ENCODE data around the gene XCR1.

Gene XCR1

DNA sequence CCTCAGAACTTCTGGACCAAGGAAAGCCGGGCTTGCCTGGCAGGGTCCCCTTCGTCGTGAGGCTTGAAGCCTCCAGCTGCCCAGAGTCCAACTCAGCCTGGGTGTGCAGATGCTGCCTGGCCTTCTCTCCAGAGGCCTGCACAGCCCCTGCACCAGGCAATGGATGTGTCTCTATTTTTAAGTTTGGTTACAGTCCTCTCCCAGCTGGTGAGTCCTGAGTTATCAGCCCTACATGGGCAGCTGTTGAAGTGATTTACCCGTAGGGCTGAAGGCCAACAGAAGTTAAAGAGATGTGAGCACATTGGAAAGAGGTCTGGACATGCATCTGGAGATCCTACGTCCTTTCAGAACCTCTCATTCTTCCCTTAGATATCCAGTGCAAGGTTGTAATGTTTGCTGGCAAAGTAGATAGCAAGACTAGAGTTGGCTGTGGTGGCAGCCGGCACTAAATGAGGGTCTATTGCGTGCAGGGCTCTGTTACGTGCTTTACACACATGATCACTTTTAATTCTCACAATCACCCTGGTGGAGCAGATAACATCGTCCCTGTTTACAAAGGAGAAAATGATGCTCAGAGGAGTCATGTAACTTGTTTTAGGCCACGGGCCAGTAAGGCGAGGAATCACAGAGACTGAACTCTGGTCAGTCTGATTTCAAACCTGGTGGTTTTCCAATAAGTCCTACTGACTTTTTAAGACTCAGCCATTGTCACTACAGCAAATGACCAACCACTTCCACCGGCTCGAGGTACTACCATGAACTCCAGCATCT, 41.6 kb downstream of the XCR1 start:
- DNase-seq (ENCODE audit: insufficient read length, low spot score) (no peak), FAIRE-seq (no peak)

- DNase-seq (ENCODE audit: insufficient read length, low spot score), result no peak
- no peak for FAIRE-seq
These were observed 42.7 kb downstream of the XCR1 start for GRCh38 chr3:45984331-45985312.

DNA sequence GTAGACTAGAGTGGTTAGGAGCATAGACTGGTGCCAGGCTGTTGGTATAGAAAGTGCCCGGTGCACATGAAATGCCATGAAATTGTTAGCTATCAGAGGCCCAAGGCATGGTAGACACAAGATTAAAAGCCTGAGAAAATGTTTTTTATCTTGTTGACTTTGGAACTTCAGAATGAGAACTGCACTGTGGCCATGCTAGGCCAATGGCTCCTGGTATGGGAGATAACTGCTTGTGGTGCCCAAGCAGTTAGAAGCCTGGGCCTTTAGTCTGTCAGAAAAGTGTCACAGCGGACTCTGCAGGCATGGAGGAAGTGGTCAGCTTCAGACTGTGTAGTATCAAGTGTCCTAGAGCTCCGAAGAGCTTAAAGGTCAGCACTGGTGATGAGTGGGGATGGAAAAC, 43.5 kb downstream of the XCR1 start:
- FAIRE-seq, result no peak
- DNase-seq (ENCODE audit: insufficient read length, low spot score), result no peak

- no peak for DNase-seq (ENCODE audit: insufficient read length, low spot score)
- no peak for FAIRE-seq
These were observed 45.8 kb downstream of the XCR1 start for GRCh38 chr3:45981346-45982074.

DNA sequence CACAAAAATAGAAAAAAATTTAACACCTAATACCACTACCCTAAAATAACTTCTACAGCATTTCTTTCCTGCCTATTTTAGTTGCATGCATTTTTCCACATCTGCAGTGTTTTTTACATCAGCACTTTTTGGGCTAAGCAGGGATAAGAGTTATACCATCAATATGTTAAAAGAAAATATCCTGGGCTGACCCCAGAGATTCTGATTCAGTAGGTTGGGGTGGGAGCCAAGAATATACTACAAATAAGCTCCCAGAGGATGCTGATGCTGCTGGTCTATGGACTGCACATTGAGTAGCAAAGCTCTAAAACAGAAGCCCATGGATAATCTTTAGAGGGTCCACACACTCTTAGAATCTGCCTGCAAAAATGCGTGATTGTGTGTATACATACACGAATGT, 46.5 kb downstream of the XCR1 start:
- no peak for FAIRE-seq
- DNase-seq (ENCODE audit: insufficient read length, low spot score), result no peak

DNA sequence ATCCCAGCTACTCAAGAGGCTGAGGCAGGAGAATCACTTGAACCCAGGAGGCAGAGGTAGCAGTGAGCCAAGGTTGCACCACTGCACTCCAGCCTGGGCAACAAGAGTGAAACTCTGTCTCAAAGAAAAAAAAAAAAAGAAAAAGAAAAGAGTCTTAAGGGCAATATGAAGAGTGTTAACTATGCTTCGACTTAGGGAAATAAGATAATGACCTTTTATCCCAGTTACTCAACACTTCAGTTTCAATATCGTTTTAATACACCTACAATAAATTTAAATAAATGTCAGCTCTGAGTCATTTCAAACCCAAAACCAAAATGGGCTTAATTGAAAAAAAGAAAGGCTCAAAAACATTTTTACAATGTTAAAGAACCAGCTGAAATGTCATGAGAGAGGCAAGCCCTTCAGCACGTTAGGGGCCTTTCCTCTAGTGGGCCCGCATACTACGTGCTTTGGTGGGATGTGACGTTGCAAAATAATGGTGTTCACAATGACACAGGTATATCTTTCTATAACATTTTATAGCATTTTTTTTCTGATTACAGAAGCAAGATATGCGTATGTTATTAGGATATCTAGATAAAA, 47.0 kb downstream of the XCR1 start:
- no peak for FAIRE-seq
- no peak for DNase-seq (ENCODE audit: insufficient read length, low spot score)

DNA sequence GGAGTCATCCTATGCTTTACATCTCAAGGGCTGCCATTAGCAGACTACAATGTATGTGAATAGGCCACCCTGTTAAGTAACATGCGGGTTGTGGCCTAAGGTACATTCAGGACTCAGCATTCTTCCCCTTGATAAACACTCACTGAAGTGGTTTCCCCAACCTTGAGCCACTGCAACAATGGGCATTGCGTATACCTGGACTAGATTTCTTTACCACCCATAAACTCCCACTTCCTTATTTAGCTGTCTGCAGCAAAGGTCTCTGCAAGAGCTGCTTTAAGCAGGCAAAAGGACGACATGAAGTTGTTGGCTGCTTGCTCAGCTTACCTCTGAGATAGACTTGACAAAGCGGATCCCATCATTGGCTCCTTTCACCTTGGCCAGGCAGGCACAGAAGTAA, 47.9 kb downstream of the XCR1 start:
- FAIRE-seq, result peak; percentile 28
- no peak for DNase-seq (ENCODE audit: insufficient read length, low spot score)

DNA sequence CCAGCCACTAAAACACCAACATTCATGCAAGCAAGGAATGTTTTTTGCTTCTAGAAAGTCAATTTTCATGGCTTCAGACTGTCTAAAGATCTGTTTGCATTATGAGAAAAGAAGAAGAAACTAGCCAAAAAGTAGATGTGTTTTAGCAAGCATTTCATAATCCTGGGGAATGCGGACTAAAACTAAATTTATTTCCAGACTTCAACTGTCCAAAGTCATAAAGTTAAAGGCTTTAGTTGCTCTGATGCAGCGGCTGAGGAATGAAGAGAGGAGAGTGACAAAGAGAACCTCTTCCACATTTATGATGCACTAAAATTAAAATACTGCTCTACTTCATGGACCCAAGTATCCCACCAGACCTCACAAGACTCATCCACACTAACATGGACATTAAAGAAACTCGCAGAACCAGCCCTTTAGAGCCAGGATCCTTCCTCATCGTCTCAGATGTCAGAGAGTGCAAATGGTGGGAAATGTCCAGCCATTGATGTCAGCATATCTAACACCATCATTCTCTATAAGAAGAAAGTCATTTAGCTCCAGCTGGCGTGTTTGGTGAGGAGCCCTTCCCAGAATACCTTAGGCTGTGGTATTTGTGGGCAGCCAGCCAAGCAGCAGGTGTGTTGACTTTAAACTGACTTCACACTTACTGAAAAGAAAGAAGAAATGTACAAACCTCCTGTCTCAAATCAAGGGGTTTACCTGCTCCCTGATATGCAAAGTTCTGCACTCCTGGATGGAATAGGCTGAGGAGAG, 49.1 kb downstream of the XCR1 start:
- DNase-seq (ENCODE audit: insufficient read length, low spot score) (no peak), FAIRE-seq (no peak)

DNA sequence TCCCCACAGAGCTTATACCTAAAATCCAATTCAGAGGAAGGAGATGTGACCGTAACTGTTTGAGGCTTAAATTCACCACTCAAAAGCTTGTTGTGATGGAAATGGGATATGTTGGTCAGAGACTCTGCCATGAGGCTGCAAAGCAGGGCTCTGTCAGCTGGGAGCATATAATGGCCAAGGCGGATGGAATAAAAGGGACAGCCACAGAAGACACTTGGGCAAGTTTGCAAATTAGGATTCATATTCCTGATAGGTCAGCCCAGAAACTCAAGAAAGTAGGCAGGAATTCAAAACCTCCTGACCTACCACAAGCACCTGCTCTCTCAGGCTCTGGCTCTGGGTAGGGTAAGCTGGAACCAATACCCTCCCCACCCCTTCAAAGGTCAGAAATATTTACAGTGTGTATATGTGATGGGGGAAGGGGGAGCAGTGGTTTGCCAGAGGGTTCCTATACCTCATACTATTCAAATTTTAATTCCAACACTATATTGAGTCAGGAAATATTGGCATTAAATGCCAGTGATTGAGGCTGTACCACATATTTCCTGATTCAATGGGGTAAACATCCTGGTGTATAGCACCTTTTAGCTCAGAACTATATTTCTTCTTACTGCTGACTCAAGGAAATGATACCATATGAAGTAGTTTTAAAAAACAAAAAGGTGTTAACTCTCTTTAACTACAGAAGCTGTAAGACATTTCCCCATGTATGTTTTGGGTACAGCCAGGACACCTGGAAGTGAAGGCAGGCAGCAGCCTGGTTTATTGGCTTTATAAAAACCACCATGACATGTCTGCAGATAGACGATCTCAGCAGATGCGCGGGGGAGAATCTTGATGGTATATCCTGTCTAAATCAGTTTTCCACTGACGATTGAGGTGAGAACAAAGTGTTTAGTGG, 50.8 kb downstream of the XCR1 start:
- no peak for DNase-seq (ENCODE audit: insufficient read length, low spot score)
- FAIRE-seq, result no peak

GRCh38 chr3:45975686-45976085, 51.6 kb downstream of the XCR1 start:
- DNase-seq (ENCODE audit: insufficient read length, low spot score), result no peak
- FAIRE-seq, result no peak

DNA sequence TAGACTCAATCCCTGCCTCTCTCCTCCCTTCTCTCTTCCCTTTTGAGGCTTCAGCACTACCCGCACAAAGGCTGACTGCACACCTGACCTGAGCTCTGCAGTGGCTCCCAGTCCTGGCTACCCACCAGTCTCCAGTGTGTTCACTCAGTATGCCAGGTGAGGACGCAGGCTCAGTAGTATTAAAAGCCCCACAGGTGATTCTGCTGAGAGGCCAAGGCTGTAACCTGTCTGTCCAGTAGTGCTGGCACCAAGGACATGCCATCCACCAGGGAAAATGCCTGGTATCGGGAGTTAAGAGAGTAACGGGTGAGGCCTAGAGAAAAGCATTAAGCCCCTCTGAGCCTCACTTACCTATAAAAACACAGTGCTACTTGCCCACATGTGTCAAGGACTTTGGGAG, 52.6 kb downstream of the XCR1 start:
- no peak for FAIRE-seq
- no peak for DNase-seq (ENCODE audit: insufficient read length, low spot score)

DNA sequence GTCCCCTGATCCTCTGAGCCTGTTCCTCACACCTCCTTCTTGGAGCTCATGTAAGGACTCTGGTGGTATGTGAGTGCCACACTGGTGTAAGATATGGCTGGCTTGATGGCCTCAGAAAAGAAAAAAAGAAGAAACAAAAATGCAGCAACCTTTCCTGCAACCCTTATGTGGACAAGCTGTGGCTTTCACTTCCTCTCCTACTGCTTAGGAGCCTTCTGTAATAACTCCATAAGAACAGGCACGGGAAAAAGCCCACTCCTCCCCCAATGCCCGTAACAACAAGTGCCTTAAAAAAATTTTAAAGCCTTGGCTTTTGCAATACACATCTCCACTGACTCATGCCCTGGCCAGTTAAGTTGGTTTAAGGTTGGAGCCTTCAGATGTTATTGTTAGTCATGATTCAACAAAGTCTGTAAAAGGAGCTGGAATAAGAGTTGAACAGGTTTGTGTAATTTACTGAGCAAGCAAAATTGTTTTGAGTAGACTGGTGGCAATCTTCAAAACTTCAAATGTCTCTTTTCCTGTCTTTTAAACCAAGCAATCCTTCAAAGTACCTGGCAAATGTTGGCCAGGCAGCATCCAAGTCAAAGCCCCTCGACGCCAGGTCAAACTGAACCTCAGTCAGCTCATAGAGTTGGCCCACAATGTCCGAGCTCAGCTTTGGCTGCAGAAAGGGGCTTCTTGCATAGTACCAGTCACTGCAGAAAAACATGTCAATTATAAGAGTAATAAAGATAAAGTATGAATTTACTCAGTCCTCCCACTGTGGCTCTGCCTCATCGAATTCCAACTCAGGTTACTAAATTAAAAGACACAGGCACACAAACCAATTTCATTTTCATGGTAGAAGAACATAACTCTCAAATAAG, 54.5 kb downstream of the XCR1 start:
- FAIRE-seq (peak; percentile 77), DNase-seq (ENCODE audit: insufficient read length, low spot score) (peak; percentile 23)

GRCh38 chr3:45969953-45970352, 57.3 kb downstream of the XCR1 start:
- FAIRE-seq, result no peak
- DNase-seq (ENCODE audit: insufficient read length, low spot score), result no peak

- FAIRE-seq (no peak), DNase-seq (ENCODE audit: insufficient read length, low spot score) (no peak)
These were observed 58.2 kb downstream of the XCR1 start for GRCh38 chr3:45969116-45969515.

DNA sequence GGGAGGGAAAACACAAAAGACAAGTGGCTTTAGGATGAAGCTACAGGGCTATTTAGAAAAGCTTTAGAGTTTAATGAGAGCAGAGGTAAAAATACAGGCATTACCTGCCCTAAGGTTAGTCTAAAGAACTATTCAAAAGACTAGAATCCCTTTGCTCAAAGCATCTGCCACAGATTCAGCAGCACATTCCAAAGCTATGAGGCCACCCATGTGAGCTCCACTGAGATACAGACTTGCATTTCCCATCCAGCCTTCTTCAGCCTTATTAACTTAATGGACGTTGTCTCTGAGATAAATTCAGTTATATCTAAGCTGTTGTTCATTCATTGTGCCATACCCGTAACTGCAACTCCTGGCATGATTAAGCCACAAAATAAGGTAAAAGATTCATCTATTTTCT, 58.6 kb downstream of the XCR1 start:
- no peak for FAIRE-seq
- no peak for DNase-seq (ENCODE audit: insufficient read length, low spot score)

DNA sequence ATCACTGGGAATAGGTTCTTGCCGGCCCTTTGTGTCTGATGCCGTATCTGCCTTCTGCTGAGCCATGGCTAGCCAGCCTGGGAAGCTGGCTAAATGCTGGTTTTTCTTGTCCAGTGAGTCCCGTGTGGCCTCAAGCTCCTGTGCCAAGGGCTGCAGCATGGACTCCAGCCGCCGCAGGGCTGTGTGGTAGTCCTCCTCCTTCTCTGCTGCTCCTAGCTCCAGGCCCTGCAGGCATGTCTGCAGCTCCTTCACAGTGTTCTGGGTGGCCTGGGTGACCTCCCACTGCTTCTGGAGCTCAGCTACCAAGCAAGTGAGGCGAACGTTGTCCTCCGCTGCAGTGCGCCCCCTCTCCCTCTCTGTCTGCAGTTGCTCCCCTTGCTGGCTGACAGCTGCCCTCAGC, 59.1 kb downstream of the XCR1 start:
- FAIRE-seq (no peak), DNase-seq (ENCODE audit: insufficient read length, low spot score) (no peak)

DNA sequence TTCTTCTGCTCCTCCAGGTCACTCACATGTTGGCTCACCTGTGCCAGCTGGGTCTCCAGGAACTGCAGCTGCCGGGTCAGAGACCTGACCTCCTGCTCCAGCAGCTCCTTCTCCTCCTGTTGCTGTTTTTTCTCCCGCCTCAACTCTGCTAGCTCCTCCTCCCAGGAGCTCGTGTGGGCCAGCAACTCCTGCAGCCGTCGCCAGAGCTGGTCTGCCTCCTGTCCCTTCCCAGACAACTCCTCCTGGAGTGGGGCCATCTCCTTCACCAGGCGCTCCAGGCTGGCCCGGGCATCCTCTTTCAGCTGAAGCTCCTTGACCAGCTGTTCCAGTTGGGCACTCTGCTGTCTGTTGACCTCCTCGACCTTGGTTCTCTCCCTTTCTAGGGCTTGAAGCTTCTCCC, 59.6 kb downstream of the XCR1 start:
- FAIRE-seq (no peak), DNase-seq (ENCODE audit: insufficient read length, low spot score) (no peak)

Measured in GM19239 (cell line).